ENCODE data around the gene ITPA. TPM values are rescaled to one million over a fixed set of nuclear protein-coding genes. Genes with fewer than 3 reads are reported as not detected.

ITPA gene
- total and polyA plus RNA-seq, 2 of the 13 experiments (the other 11 are each of a cell fraction or from before 2014, with no cell fraction given), result 60.1 to 103 TPM

- TF ChIP-seq SRF (IDR thresholded peaks at IDR 0.05; ENCODE audit: low read depth, low read length) (no peak), U2AF1 (optimal IDR thresholded peaks at IDR 0.05; ENCODE audit: low read depth, low read length) (no peak), IRF9 (CRISPR knock-in tag; IDR thresholded peaks at IDR 0.05; ENCODE audit: borderline replicate concordance) (0 out of 2 replicates have a peak, but pooled peaks have one; percentile 1), HMGA1 (CRISPR knock-in tag; conservative IDR thresholded peaks at IDR 0.05) (no peak), ZNF687 (CRISPR knock-in tag; IDR thresholded peaks at IDR 0.05) (peak; percentile 18; the same call in 1 of the 2 replicates), ZNF317 (CRISPR knock-in tag; IDR thresholded peaks at IDR 0.05) (no peak), ZNF44 (CRISPR knock-in tag; IDR thresholded peaks at IDR 0.05) (no peak), CBX5 (CRISPR knock-in tag; IDR thresholded peaks at IDR 0.05; ENCODE audit: borderline replicate concordance) (no peak), TFDP1 (CRISPR knock-in tag; IDR thresholded peaks at IDR 0.05; ENCODE audit: borderline replicate concordance) (no peak), SRSF9 (IDR thresholded peaks at IDR 0.05; ENCODE audit: borderline replicate concordance, insufficient read depth, low read depth, low read length, poor library complexity, severe bottlenecking) (no peak), THAP8 (CRISPR knock-in tag; IDR thresholded peaks at IDR 0.05; ENCODE audit: borderline replicate concordance) (no peak), ZNF10 (CRISPR knock-in tag; IDR thresholded peaks at IDR 0.05; ENCODE audit: borderline replicate concordance, low read depth) (no peak), HNF1B (CRISPR knock-in tag; IDR thresholded peaks at IDR 0.05) (no peak), ZNF354B (CRISPR knock-in tag; IDR thresholded peaks at IDR 0.05) (0 out of 2 replicates have a peak, but pooled peaks have one; percentile 22), ZNF34 (CRISPR knock-in tag; IDR thresholded peaks at IDR 0.05; ENCODE audit: borderline replicate concordance) (no peak), ZC3H13 (CRISPR knock-in tag; IDR thresholded peaks at IDR 0.05) (0 out of 2 replicates have a peak, but pooled peaks have one; percentile 39), KMT2B (CRISPR knock-in tag; IDR thresholded peaks at IDR 0.05) (no peak), BORCS8-MEF2B (CRISPR knock-in tag; IDR thresholded peaks at IDR 0.05) (0 out of 2 replicates have a peak, but pooled peaks have one; percentile 5)
These were observed 16.8 kb downstream of the ITPA start (continued) for GRCh38 chr20:3226093-3226492.

Data from HepG2 (cell line).